ENCODE measurements around the gene XYLT1.

The XYLT1 gene

GRCh38 chr16:17117906-17118577, 352.7 kb downstream of the XYLT1 start:
- DNase-seq: no peak

- no peak for DNase-seq
Observed at GRCh38 chr16:17116595-17117322, 354.0 kb downstream of the XYLT1 start.

GRCh38 chr16:17109413-17109812, 361.3 kb downstream of the XYLT1 start:
- DNase-seq: no peak

GRCh38 chr16:17108596-17108995, 362.2 kb downstream of the XYLT1 start:
- no peak for DNase-seq

GRCh38 chr16:17107450-17107849, 363.3 kb downstream of the XYLT1 start:
- DNase-seq: no peak

GRCh38 chr16:17106243-17106791, 364.4 kb downstream of the XYLT1 start:
- no peak for DNase-seq

- no peak for DNase-seq
Observed at GRCh38 chr16:17105239-17105797, 365.4 kb downstream of the XYLT1 start.

GRCh38 chr16:17104654-17105053, 366.1 kb downstream of the XYLT1 start:
- no peak for DNase-seq

GRCh38 chr16:17103216-17103615, 367.5 kb downstream of the XYLT1 start:
- DNase-seq: no peak

GRCh38 chr16:17101646-17102045, 369.1 kb downstream of the XYLT1 start:
- DNase-seq: no peak

- no peak for DNase-seq
Observed at GRCh38 chr16:17098685-17099084, 372.1 kb downstream of the XYLT1 start.

- DNase-seq: no peak
Observed at GRCh38 chr16:17084130-17084529, 386.6 kb downstream of the XYLT1 start.

- DNase-seq: no peak
Observed at GRCh38 chr16:17083628-17084027, 387.1 kb downstream of the XYLT1 start.

GRCh38 chr16:17082095-17082882, 388.5 kb downstream of the XYLT1 start:
- no peak for DNase-seq

GRCh38 chr16:17080105-17080504, 390.7 kb downstream of the XYLT1 start:
- DNase-seq: no peak

GRCh38 chr16:17078931-17079631, 391.7 kb downstream of the XYLT1 start:
- DNase-seq: no peak

GRCh38 chr16:17076818-17077498, 393.8 kb downstream of the XYLT1 start:
- DNase-seq: no peak

- no peak for DNase-seq
Observed at GRCh38 chr16:17076092-17076754, 394.5 kb downstream of the XYLT1 start.

GRCh38 chr16:17072104-17072503, 398.7 kb downstream of the XYLT1 start:
- no peak for DNase-seq

- no peak for DNase-seq
Observed at GRCh38 chr16:17070882-17071592, 399.7 kb downstream of the XYLT1 start.

- no peak for DNase-seq
Observed at GRCh38 chr16:17069681-17070080, 401.1 kb downstream of the XYLT1 start.

Data from SIG-M5 (cell line).